IPS-NIHi7 (cell line): ENCODE results near the gene PRKAR1A.

Source experiments
- DNase-seq: peaks from one replicate; pipeline ENCODE4 v3.0.0; 2012; ENCODE audit warnings: mixed read lengths; ENCODE audit errors: extremely low spot score

PRKAR1A gene

DNA sequence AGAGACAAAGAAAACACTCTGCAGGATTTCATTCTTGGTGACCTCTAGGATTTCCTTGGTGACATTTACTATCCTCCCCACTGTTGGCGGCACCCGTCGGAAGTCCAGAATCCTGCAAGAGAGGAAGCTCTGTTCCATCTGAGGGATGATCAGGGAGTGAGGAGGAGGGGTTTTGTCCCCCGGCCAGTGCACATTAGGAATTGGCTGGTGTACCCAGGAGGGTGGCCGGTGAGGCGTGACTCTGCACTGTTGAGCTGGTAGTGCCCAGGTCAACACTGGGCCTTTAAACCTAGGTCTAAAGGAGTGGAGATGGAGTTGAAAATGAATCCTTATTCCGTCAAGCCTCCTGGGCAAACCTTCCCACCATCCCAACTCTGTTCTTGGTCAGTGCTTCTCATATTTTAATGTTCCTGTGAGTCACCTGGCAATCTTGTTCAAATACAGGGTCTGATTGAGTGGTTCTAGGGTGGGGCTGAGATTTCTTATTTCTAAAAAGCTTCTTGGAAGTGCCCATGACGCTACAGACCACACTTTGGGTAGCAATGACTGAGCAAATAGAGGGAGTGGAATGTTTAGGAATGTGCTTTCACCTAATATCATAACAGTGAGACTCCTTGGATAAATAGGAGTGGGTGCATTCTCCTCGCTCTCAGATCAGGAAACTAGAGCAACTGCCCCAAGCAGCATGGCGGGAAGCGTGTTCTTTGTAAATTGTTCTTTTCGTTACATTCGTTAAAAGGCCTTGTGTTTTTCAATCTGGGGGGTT, 30.7 kb downstream of the PRKAR1A start:
- no peak for DNase-seq

- no peak for DNase-seq
These were observed 32.1 kb downstream of the PRKAR1A start for GRCh38 chr17:68544111-68544915.

DNA sequence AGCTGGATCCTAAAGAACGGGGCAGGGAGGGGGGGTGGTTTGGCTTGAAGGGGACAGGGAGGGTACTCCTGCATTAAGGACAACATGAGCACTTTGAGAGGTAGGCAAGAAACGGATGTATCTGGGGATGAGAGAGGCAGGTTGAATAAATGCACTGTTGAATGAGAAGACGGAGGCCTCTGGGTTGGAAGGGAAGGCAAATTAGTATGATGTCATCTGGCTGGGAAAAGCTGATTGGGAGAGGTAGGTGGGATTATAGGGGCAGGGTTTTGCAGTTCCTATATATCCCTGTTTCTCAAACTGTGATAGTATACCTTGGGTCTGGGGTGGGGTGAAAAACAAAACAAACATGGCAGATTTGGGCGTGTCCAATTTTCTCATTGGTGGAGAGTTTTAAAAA, 44.3 kb downstream of the PRKAR1A start:
- no peak for DNase-seq

- DNase-seq: no peak
These were observed 47.1 kb downstream of the PRKAR1A start for GRCh38 chr17:68559316-68559715.

DNA sequence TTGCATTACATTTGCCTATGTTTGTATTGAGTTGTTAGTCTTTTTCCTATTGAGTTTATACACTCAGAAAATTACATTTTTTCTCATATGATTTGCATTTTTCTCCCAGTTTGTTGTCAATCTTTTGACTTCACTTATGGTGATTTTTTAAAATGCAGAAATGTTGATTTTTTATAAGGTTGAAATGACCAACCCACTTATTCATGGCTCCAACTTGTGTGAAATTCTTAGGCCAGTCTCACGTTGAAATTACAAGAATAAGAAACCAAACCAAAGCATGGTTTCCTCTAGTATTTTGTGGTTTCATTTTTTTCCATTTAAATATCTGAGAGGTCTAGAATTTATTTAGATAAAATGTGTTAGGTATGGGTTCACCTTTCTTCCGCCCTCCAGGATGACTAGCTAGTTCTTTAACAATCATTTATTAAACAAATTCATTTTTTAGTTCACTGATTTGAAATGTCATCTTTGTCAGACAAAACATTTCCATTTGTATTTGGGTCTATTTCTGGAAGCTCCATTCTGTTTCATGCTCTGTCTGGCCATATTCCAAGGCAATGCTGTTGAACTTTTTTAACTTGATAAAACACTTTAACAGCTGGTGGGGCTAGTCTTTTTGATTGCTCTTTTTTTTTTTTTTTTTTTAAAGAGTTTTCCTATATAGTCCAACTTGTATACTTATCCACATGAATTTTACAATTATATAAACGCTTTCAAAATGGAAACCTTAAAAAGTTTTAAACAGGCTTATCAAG, 48.9 kb downstream of the PRKAR1A start:
- DNase-seq: no peak

- DNase-seq: no peak
These were observed 50.5 kb downstream of the PRKAR1A start for GRCh38 chr17:68562736-68563135.

- no peak for DNase-seq
These were observed 52.3 kb downstream of the PRKAR1A start for GRCh38 chr17:68564415-68565111.

DNA sequence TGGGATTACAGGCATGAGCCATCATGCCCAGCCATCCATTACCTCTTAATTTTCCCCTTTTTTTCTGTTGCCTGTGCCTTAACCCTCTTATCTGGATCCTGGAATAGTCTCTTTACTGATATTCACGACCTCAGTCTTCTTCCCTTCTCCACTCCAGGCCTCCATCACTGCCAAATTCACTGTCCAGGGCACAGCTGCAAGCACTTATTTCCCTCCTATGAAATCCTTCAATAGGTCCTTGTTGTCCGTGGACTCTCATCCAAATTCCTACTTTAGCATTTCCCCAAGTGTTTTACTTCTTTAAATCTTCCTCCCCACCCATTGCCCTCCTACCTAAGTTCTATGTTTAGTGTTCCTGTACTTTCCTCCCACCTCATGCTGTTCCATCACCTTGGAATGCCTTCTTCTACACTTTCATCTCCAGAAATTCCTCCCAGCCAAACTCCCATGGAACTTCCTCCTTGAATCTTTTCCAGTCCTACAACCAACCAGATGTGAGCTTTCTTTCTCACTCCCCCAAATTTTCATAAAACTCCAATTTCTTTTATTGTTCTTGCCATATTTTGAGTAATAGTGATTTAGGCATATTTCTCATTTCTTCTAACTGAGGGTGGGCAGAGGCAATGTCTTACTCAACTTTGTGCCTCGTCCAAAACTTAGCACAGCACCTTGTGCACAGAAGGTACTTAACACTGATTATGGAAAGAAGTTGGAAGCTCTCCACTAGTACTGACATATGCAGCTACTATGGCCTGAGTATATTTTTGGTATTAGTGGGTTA, 53.6 kb downstream of the PRKAR1A start:
- DNase-seq: no peak

GRCh38 chr17:68566442-68566738, 54.2 kb downstream of the PRKAR1A start:
- DNase-seq: no peak

- no peak for DNase-seq
These were observed 54.8 kb downstream of the PRKAR1A start for GRCh38 chr17:68567035-68567434.

DNA sequence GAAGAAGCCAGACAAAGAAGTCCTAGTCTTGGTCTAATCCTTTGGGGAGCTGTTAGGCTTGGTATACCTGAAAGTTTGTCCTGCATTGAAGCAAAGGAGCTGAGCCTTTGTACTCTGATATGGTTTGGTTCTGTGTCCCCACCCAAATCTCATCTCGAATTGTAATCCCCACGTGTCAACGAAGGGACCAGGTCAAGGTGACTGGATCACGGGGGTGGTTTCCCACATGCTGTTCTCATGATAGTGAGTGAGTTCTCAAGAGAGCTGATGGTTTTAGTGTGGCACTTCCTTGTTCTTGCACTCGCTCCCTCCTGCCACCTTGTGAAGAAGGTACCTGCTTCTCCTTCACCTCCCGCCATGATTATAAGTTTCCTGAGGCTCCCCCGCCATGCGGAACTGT, 55.4 kb downstream of the PRKAR1A start:
- DNase-seq: no peak

DNA sequence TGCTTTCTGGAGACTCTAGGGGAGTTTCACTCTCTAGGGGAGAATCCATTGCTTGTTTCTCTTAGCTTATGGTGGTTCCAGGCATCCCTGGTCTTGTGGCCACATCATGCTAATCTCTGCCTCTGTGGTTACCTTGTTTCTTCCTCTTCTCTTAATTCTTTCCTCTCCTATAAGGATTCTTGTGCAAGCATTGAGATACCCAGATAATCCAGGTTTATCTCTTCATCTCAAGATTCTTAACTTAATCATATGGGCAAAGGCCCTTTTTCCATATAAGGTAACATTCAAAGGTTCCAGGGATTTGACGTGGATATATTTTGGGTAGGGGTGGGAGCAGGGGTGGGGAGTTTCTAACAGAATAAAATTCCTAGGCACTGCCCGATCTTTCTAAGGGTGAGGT, 56.4 kb downstream of the PRKAR1A start:
- no peak for DNase-seq

DNA sequence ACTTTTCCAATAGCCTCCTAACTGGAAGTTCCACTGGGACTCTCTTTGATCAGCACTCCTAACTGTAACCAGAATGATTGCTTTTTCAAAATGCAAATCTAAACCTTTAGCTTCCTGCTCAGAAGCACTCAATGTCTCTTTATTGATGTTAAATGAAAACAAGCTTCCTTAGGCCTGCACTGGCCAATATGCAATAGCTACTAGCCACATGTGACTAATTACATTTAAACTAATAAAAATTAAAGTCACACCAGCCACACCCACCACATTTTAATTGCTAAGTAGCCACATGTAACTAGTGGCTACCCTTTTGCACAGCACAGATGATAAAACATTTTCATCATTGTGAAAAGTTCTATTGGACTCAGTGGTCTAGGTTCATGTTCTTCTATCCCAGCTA, 57.1 kb downstream of the PRKAR1A start:
- DNase-seq: no peak

DNA sequence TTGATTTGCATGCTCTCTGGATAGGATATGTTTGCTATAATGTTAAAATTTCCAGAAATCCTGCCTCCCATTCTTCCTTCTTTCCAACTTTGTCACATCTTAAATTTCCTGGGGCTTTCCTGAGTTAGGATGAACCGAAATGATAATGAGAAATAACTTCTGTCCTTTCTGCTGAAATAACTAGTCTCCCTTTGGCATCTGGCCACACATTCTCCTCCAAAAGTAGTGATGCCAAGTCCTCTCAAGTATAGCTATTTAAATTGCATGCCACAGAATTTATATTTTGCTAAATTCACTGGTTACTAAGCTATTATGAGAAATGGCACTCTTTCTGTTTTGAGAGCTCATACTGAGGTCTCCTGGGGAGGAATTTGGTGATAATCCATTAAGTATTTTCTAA, 58.3 kb downstream of the PRKAR1A start:
- DNase-seq: no peak

GRCh38 chr17:68572138-68572842, 60.1 kb downstream of the PRKAR1A start:
- DNase-seq: no peak

DNA sequence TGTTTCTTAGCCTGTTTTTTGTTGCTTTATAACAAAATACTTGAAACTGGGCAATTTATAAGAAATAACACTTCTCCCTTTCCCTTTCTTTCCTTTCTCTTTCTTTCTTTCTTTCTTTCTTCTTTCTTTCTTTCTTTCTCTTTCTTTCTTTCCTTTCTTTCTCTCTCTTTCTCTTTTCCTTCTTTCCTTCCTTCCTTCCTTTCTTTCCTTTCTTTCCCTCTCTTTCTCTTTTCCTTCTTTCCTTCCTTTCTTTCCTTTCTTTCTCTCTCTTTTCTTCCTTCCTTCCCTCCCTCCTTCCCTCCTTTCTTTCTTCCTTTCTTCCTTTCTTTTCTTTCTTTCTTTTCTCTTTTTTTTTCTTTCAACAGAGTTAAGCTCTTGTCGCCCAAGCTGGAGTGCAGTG, 61.1 kb downstream of the PRKAR1A start:
- DNase-seq: no peak

DNA sequence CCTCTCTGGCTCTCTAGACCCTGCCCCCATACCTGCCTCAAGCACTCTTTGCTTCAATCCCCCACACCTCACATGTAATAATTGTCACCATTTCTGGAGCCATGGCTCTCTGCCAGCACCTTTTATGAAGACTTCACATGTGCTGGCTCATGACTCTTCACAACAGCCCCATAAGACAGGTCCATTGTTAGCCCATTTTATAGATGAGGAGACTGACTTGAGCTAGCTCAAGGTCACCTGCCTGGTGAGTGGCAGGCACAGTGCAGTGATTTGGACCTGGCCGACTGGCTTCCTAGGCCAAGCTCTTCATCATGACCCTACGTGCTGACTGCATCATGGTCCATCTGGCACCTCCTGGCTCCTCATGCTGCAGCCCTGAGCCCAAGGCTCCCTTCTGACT, 63.9 kb downstream of the PRKAR1A start:
- DNase-seq: no peak

DNA sequence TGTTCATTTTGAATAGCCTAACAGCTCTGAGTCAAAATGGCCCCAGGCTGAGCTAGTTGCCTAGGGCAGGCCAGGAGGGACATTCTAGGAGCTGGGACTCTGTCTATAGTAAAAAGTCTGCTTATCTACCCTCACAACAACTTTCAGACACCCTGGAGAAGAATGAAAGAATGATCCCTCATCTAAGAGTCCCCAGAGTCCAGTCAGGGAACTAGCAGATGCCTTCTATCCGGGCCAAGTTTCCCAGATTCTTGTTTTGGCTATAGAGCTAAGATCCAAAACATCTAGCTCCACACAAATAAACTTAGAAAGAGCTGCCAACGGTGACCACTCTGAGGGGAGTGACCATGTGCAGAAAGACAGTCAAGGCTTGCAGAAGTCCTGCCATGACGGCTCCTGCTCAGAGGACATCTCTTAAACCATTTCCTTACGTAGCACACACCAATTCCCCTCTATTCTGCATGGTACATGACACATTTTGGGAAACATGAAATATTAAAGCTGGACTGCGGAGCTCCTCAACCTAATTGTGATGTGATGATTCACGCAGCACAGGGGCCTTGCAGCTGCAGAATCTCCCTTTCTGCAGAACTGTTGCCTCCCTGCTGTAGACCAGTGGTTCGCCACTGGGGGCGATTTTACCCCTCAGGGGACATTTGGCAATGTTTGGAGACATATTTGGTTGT, 64.7 kb downstream of the PRKAR1A start:
- DNase-seq: peak; percentile 25

DNA sequence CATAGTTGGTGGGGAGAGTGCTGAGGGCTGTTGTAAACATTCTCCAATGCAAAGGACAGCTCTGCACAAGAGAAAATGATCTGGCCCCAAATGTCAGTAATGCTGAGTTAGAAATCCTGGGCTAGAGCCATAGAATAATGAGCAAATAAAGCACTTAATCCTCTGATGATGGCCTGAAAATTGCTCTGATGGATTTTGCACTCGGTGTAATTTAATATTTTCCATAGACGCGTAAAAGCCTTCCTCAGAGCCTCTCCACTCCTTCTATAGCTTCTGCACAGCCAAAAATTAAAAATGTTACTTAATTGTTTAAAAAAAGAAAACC, 65.2 kb downstream of the PRKAR1A start:
- DNase-seq: no peak

- DNase-seq: no peak
These were observed 66.0 kb downstream of the PRKAR1A start for GRCh38 chr17:68578236-68578635.
